Measurements from ENCODE around the gene PCIF1. TPM values are rescaled to one million over a fixed set of nuclear protein-coding genes. Genes with fewer than 3 reads are reported as not detected.

The PCIF1 gene
- total and polyA plus RNA-seq, 9 of the 15 experiments (the other 6 are each of a cell fraction or from before 2014, with no cell fraction given) = 5.8 to 29.4 (median 11.3) TPM

DNA sequence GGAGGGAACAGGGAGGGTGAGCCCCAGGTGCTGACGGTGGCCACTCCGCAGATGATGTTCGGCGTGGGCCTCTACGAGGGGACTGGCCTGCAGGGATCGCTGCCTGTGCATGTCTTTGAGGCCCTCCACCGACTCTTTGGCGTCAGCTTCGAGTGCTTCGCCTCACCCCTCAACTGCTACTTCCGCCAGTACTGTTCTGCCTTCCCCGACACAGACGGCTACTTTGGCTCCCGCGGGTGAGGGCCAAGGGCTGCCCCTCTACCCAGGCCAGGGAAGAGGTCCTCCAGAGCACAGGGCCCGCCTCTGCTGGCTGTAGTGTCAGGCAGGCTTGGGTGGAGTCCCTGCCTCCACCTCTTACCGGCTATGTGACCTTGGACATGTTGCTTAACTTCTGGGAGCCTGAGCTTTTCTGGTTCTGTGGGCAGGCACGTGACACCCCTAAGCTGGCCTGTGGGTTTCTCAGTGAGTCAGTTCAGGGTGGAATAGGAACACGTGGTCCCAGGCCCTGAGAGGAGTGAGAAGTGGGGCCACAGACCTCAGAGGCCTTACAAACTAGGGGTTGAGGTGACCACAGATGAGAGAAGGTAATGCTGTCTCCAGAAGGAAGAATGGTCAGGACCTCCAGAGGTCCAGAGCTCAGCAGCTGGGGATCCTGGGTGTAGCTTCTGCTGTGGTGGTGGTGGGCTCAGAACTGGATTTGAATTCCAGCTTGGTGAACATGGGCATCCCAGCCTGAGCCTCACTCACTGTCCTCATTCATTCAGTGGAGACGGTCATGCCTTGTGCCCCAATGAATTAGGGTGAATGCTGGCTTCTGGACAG lies 11.9 kb downstream of the PCIF1 start (continued):
- TF ChIP-seq GABPB1 (CRISPR knock-in tag; IDR thresholded peaks at IDR 0.05) (no peak), ZNF830 (CRISPR knock-in tag; IDR thresholded peaks at IDR 0.05) (no peak), SIN3B (IDR thresholded peaks at IDR 0.05; ENCODE audit: low read depth) (no peak), RBM22 (IDR thresholded peaks at IDR 0.05; ENCODE audit: low read depth, low read length, poor library complexity, severe bottlenecking) (peak; percentile 13), NR2C2 (CRISPR knock-in tag; IDR thresholded peaks at IDR 0.05) (no peak), NR2C2 (tag; IDR thresholded peaks at IDR 0.05) (peak; percentile 33; the same call in 1 of the 2 replicates), PRMT5 (CRISPR knock-in tag; IDR thresholded peaks at IDR 0.05) (no peak), PRDM10 (IDR thresholded peaks at IDR 0.05; ENCODE audit: partially characterized antibody) (no peak), TAF15 (IDR thresholded peaks at IDR 0.05; ENCODE audit: low read depth, low read length) (0 out of 2 replicates have a peak, but pooled peaks have one; percentile 21), ESRRA (IDR thresholded peaks at IDR 0.05; ENCODE audit: borderline replicate concordance, low read depth) (0 out of 2 replicates have a peak, but pooled peaks have one; percentile 11), RBFOX2 (IDR thresholded peaks at IDR 0.05; ENCODE audit: low read depth, low read length) (peak; percentile 37)
- TF ChIP-seq, protein P1, sequence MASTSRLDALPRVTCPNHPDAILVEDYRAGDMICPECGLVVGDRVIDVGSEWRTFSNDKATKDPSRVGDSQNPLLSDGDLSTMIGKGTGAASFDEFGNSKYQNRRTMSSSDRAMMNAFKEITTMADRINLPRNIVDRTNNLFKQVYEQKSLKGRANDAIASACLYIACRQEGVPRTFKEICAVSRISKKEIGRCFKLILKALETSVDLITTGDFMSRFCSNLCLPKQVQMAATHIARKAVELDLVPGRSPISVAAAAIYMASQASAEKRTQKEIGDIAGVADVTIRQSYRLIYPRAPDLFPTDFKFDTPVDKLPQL (IDR thresholded peaks at IDR 0.05; ENCODE audit: extremely low read depth, insufficient read length) = no peak
- TF ChIP-seq, protein P2, sequence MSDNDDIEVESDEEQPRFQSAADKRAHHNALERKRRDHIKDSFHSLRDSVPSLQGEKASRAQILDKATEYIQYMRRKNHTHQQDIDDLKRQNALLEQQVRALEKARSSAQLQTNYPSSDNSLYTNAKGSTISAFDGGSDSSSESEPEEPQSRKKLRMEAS (CRISPR knock-in tag; IDR thresholded peaks at IDR 0.05) = peak; percentile 87

Measured in K562 (cell line).